ENCODE results near the gene BMPR1B.
A peak's percentile ranks its signal among the peaks of the same experiment; 100 is the strongest.
"Not testable (repeated sequence)": the region's sequence is repeated elsewhere in the genome, so short reads cannot be mapped to it uniquely, and the experiment has no call there.

BMPR1B gene

DNA sequence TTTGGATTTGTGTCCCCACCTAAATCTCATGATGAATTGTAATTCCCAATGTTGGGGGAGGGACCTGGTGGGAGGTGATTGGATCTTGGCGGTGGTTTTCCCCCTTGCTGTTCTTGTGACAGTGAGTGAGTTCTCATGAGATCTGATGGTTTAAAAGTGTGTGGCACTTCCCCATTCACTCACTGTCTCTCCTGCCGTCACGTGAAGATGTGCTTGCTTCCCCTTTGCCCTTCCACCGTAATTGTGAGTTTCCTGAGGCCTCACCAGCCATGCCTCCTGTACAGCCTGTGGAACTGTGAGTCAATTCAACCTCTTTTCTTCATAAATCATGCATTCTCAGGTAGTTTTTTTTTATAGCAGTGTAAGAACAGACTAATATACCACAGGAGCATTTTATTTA lies 304.0 kb downstream of the BMPR1B start:
- not testable (repeated sequence) for H3K9me3 ChIP-seq (ENCODE audit: control insufficient read depth, low read length); H3K27me3 ChIP-seq (ENCODE audit: control insufficient read depth, insufficient read depth, low read length, poor library complexity, severe bottlenecking); H3K4me3 ChIP-seq (ENCODE audit: insufficient read depth, low read depth, low read length); H3K36me3 ChIP-seq (ENCODE audit: control insufficient read depth, insufficient read depth, low read length)
- peak overlapping the region; percentile 40 for H3K27ac ChIP-seq (ENCODE audit: insufficient read depth, low read depth, low read length, poor library complexity, severe bottlenecking)
- H3K4me1 ChIP-seq (ENCODE audit: control insufficient read depth, insufficient read depth, low read length) = peaks cover 17% of the 10 kb centered on the region
- WGBS, 2 experiments = 43 to 48% methylated on average over 3 to 4 of the region's 4 CpGs

DNA sequence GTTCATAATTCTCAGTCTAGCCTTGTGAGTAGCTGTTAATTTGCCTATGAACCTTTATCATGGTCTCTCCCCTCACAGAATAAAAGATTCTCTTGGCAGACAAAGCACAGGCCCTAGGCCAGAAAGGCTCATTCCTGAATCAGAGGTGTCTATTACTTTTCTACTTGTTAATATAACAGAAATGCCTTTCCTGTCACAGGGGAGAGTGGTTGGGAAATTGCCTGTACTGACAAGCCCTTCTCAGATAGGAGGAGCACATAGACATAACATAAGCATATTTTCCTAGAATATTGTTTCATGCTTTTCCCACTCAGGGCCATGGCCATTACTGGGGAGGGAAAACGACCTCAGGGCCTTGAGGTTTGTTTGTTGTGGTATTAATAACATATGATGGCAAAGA lies 308.3 kb downstream of the BMPR1B start:
- 89 to 91% methylated on average over 1 of the region's 1 CpG for WGBS, 2 experiments
- Histone ChIP-seq H3K4me1 (ENCODE audit: control insufficient read depth, insufficient read depth, low read length) (peaks cover 10% of the 10 kb centered on the region), H3K9me3 (ENCODE audit: control insufficient read depth, low read length) (no peaks in the 10 kb centered on the region), H3K36me3 (ENCODE audit: control insufficient read depth, insufficient read depth, low read length) (no peaks in the 10 kb centered on the region), H3K4me3 (ENCODE audit: insufficient read depth, low read depth, low read length) (no peak overlapping the region), H3K27me3 (ENCODE audit: control insufficient read depth, insufficient read depth, low read length, poor library complexity, severe bottlenecking) (no peaks in the 10 kb centered on the region), H3K27ac (ENCODE audit: insufficient read depth, low read depth, low read length, poor library complexity, severe bottlenecking) (no peak overlapping the region)

DNA sequence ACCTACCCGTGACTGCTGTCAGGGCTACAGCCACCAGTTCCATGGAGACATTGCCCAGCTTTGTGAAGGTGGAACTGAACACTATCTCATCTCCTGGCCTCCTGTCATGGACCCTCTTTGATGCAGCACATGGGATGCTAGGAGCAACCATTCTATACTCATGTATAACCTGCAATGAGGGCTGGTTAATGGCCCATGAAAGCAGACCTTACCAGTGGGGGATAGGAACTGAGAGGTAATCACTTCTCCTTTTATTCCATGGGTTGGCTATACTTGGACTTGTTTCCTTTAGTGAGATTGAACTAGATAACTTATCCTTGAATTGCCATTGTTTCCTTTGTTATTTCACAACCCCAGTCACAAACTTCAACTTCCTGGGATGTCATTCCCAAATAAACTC lies 310.6 kb downstream of the BMPR1B start:
- Histone ChIP-seq H3K4me3 (ENCODE audit: insufficient read depth, low read depth, low read length) (no peak overlapping the region), H3K9me3 (ENCODE audit: control insufficient read depth, low read length) (no peaks in the 10 kb centered on the region), H3K27ac (ENCODE audit: insufficient read depth, low read depth, low read length, poor library complexity, severe bottlenecking) (no peak overlapping the region), H3K4me1 (ENCODE audit: control insufficient read depth, insufficient read depth, low read length) (peaks cover 3% of the 10 kb centered on the region), H3K36me3 (ENCODE audit: control insufficient read depth, insufficient read depth, low read length) (no peaks in the 10 kb centered on the region), H3K27me3 (ENCODE audit: control insufficient read depth, insufficient read depth, low read length, poor library complexity, severe bottlenecking) (no peaks in the 10 kb centered on the region)
- 97 to 100% methylated on average over 1 of the region's 1 CpG for WGBS, 2 experiments

DNA sequence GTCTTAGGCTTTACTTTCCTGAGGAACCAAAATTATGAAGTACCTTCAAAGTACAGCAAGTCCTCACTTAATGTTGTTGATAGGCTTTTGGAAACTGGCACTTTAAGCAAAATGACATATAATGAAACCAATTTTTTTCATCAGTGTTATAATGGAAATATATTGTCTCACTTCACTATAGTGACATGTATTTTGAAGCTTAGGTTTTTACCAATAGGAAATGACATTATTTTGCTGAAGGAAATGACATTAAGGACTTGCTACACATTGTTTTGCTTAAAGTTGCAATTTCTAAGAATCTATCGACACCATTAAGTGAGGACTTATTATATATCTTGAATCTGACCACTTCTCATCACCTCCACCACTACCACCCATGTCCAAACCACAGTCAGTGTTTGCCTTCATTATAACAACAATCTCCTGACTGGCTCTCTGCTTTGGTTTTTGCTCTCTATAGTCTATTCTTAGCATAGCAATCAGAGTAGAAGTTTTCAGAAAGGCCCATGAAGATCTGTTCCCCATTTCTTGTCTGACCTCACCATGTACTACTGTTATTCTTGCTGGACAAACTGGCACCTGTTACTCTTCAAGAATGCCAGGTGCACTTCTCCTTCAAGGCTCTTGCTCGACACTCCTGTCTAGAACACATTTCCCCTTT lies 311.2 kb downstream of the BMPR1B start:
- Histone ChIP-seq H3K27ac (ENCODE audit: insufficient read depth, low read depth, low read length, poor library complexity, severe bottlenecking) (no peak overlapping the region), H3K27me3 (ENCODE audit: control insufficient read depth, insufficient read depth, low read length, poor library complexity, severe bottlenecking) (no peaks in the 10 kb centered on the region), H3K36me3 (ENCODE audit: control insufficient read depth, insufficient read depth, low read length) (no peaks in the 10 kb centered on the region), H3K9me3 (ENCODE audit: control insufficient read depth, low read length) (no peaks in the 10 kb centered on the region), H3K4me3 (ENCODE audit: insufficient read depth, low read depth, low read length) (no peak overlapping the region), H3K4me1 (ENCODE audit: control insufficient read depth, insufficient read depth, low read length) (peaks cover 7% of the 10 kb centered on the region)
- WGBS, 2 experiments = 92 to 97% methylated on average over 2 of the region's 2 CpGs

DNA sequence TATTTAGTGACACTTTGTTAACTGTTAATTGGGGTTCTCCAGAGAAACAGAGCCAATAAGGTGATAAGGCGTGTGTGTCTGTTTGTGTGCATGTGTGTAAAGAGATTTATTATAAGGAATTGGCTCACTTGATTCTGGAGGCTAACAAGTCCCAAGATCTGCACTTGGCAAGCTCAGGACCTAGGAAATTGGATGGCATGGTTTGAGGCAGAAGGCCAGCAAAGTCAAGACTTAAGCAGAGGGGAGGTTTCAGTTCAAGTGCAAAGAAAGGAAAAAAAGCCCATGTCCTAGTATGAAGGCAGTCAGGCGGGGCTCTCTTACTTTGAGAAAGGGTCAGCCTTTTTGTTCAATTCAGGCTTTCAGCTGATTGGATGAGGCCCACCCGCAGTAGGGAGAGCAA lies 314.1 kb downstream of the BMPR1B start:
- WGBS, 2 experiments = 89 to 95% methylated on average over 3 of the region's 3 CpGs
- H3K36me3 ChIP-seq (ENCODE audit: control insufficient read depth, insufficient read depth, low read length) = no peaks in the 10 kb centered on the region
- H3K4me3 ChIP-seq (ENCODE audit: insufficient read depth, low read depth, low read length) = no peak overlapping the region
- H3K9me3 ChIP-seq (ENCODE audit: control insufficient read depth, low read length) = no peaks in the 10 kb centered on the region
- no peak overlapping the region for H3K27ac ChIP-seq (ENCODE audit: insufficient read depth, low read depth, low read length, poor library complexity, severe bottlenecking)
- H3K27me3 ChIP-seq (ENCODE audit: control insufficient read depth, insufficient read depth, low read length, poor library complexity, severe bottlenecking) = no peaks in the 10 kb centered on the region
- H3K4me1 ChIP-seq (ENCODE audit: control insufficient read depth, insufficient read depth, low read length) = peaks cover 7% of the 10 kb centered on the region

DNA sequence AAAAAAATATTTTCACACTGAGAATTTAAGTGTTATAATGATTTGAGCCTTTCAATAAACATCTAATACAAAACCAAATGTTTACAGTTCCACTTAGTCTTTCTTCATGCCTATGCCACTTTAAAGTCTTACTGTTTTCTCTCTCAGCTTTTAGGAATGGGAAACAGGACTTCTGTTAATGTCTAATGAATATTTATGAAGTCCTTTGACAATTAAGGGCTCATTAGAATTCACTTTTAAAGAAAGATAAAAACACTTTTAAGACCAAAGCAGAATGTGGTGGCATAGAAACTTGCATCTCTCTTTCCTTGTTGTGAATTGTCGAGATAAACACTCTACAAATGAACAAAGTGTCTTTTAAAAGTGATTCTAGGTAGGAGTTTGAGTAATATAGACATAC lies 315.9 kb downstream of the BMPR1B start:
- H3K4me3 ChIP-seq (ENCODE audit: insufficient read depth, low read depth, low read length) = no peak overlapping the region
- H3K9me3 ChIP-seq (ENCODE audit: control insufficient read depth, low read length) = no peaks in the 10 kb centered on the region
- no CpG with 5 or more reads among the region's 1 CpG for WGBS, 2 experiments
- H3K27ac ChIP-seq (ENCODE audit: insufficient read depth, low read depth, low read length, poor library complexity, severe bottlenecking) = no peak overlapping the region
- no peaks in the 10 kb centered on the region for H3K36me3 ChIP-seq (ENCODE audit: control insufficient read depth, insufficient read depth, low read length)
- peaks cover 7% of the 10 kb centered on the region for H3K4me1 ChIP-seq (ENCODE audit: control insufficient read depth, insufficient read depth, low read length)
- no peaks in the 10 kb centered on the region for H3K27me3 ChIP-seq (ENCODE audit: control insufficient read depth, insufficient read depth, low read length, poor library complexity, severe bottlenecking)

DNA sequence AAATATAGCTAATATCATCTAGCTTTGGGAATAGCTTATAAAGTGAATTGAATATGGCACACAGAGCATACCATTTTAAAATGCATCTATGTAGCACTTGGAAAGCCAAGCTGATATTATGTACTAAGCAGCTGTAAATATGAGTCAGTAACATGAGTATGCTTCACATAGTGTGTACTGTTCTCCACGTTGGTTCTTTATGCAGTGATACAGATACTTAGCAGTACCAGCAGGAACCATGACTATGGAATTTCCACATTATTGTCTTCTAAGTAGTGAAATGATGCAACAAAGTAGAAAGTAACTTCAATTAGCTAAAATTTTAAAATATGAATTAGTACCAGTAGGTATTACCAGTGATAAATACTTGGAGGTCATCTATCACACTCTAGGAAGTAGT lies 320.1 kb downstream of the BMPR1B start:
- H3K27me3 ChIP-seq (ENCODE audit: control insufficient read depth, insufficient read depth, low read length, poor library complexity, severe bottlenecking) = no peaks in the 10 kb centered on the region
- H3K4me1 ChIP-seq (ENCODE audit: control insufficient read depth, insufficient read depth, low read length) = peaks cover 7% of the 10 kb centered on the region
- no peaks in the 10 kb centered on the region for H3K36me3 ChIP-seq (ENCODE audit: control insufficient read depth, insufficient read depth, low read length)
- WGBS, 2 experiments = 91 to 100% methylated on average over 1 of the region's 1 CpG
- no peaks in the 10 kb centered on the region for H3K9me3 ChIP-seq (ENCODE audit: control insufficient read depth, low read length)
- H3K4me3 ChIP-seq (ENCODE audit: insufficient read depth, low read depth, low read length) = no peak overlapping the region
- no peak overlapping the region for H3K27ac ChIP-seq (ENCODE audit: insufficient read depth, low read depth, low read length, poor library complexity, severe bottlenecking)

DNA sequence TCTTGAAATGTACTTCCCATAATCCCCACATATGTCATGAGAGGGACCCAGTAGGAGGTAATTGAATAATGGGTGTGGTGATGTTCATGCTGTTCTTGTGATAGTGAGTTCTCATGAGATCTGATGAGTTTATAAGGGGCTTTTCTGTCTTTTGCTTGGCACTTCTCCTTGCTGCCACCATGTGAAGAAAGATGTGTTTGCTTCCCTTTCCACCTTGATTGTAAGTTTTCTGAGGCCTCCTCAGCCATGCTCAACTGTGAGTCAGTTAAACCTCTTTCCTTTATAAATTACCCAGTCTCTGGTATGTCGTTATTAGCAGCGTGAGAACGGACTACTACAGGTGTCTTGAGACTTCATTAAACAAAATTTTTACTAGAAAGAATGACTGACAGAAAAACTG lies 323.2 kb downstream of the BMPR1B start:
- Histone ChIP-seq H3K27me3 (ENCODE audit: control insufficient read depth, insufficient read depth, low read length, poor library complexity, severe bottlenecking) (no peaks in the 10 kb centered on the region), H3K36me3 (ENCODE audit: control insufficient read depth, insufficient read depth, low read length) (no peaks in the 10 kb centered on the region), H3K4me3 (ENCODE audit: insufficient read depth, low read depth, low read length) (no peak overlapping the region), H3K27ac (ENCODE audit: insufficient read depth, low read depth, low read length, poor library complexity, severe bottlenecking) (no peak overlapping the region), H3K9me3 (ENCODE audit: control insufficient read depth, low read length) (no peaks in the 10 kb centered on the region), H3K4me1 (ENCODE audit: control insufficient read depth, insufficient read depth, low read length) (no peaks in the 10 kb centered on the region)
- 89 to 96% methylated on average over 3 of the region's 3 CpGs for WGBS, 2 experiments

DNA sequence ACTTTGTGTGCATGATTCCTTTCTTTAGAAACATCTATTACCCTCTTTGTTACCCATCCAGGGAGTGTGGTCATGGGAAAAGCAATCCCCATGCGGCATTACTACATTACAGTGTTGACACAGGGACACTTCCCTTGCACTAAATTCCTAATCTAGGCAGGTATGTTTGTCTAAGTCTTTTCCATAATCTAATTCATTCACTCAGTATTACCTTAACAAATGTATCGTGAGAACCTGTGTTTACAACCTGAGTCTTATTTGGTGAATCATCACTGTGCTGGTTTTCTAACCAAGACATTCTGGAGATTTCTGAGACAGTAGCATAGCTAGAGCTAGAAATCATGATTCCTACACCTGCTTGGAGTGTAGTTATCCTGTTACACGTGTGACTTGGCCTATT lies 326.8 kb downstream of the BMPR1B start:
- H3K27ac ChIP-seq (ENCODE audit: insufficient read depth, low read depth, low read length, poor library complexity, severe bottlenecking) = no peak overlapping the region
- 92 to 95% methylated on average over 3 of the region's 3 CpGs for WGBS, 2 experiments

DNA sequence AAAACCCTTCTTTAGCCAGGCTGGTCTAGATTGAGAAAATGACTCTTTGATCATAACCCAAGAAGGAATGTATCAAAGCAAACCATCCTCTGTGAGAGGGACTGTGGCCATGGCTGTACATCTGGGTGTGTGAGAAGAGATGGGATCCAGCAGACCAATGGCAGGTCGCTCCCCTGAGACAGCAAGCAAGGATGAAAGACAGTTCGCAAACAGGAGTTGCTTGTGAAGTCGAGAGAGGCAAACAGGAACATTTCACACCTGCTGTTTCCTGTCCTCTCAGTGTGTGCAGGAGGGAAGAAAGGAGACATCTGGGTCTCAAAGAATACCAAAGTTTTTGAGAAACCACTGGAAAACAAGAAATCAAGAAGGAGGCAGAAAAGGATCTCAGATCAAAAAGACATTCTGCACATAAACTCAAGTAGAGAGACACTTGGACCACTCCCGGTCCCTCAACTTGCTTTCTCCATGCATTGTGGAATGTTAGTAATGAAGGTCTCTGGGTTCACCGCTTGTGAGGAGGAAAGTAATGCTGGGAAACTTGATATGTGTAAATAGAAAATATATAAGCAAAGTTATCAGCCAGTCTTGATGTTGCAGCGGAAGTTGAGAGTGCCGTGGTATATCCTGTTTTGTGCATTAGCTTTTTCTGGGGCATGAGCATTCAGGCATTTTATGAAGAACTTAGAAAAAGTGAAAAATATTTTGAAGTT lies 327.5 kb downstream of the BMPR1B start:
- no peaks in the 10 kb centered on the region for H3K27me3 ChIP-seq (ENCODE audit: control insufficient read depth, insufficient read depth, low read length, poor library complexity, severe bottlenecking)
- no peak overlapping the region for H3K4me3 ChIP-seq (ENCODE audit: insufficient read depth, low read depth, low read length)
- H3K36me3 ChIP-seq (ENCODE audit: control insufficient read depth, insufficient read depth, low read length) = no peaks in the 10 kb centered on the region
- H3K27ac ChIP-seq (ENCODE audit: insufficient read depth, low read depth, low read length, poor library complexity, severe bottlenecking) = no peak overlapping the region
- WGBS, 2 experiments = 82 to 83% methylated on average over 7 of the region's 7 CpGs
- H3K4me1 ChIP-seq (ENCODE audit: control insufficient read depth, insufficient read depth, low read length) = no peaks in the 10 kb centered on the region
- H3K9me3 ChIP-seq (ENCODE audit: control insufficient read depth, low read length) = no peaks in the 10 kb centered on the region

More for the DNA sequence above, 326.8 kb downstream of the BMPR1B start:
- H3K4me3 ChIP-seq (ENCODE audit: insufficient read depth, low read depth, low read length) = no peak overlapping the region
- H3K9me3 ChIP-seq (ENCODE audit: control insufficient read depth, low read length) = no peaks in the 10 kb centered on the region
- H3K27me3 ChIP-seq (ENCODE audit: control insufficient read depth, insufficient read depth, low read length, poor library complexity, severe bottlenecking) = no peaks in the 10 kb centered on the region
- no peaks in the 10 kb centered on the region for H3K4me1 ChIP-seq (ENCODE audit: control insufficient read depth, insufficient read depth, low read length)
- H3K36me3 ChIP-seq (ENCODE audit: control insufficient read depth, insufficient read depth, low read length) = no peaks in the 10 kb centered on the region

All from ectodermal cell (in vitro differentiated cells).